Central memory CD4-positive, alpha-beta T cell (primary cell): ENCODE data around the gene TFPI.

Experiments used
- DNase-seq: peaks from one replicate; pipeline ENCODE4 v3.0.0; 2022

The TFPI gene

GRCh38 chr2:187503700-187504099 is 50.5 kb downstream of the TFPI start:
- no peak for DNase-seq

DNA sequence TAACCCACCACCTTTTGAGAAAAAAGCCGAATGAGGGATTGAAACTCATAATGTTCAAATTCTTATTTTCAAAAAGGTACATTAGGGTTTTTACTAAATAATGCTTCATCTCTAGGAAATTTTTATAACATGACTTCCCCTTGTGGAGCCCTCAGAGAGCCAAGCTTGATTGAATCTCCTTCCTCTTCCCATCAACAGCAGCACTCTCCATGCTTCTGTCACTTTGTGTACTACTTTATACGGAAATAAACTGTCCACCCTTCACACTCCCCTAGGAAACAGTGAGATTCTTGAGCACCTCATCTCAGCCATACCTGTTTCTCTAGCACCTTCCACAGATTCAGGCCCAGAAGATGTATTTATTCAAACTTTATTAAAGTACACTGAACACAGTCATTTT is 51.8 kb downstream of the TFPI start:
- no peak for DNase-seq

DNA sequence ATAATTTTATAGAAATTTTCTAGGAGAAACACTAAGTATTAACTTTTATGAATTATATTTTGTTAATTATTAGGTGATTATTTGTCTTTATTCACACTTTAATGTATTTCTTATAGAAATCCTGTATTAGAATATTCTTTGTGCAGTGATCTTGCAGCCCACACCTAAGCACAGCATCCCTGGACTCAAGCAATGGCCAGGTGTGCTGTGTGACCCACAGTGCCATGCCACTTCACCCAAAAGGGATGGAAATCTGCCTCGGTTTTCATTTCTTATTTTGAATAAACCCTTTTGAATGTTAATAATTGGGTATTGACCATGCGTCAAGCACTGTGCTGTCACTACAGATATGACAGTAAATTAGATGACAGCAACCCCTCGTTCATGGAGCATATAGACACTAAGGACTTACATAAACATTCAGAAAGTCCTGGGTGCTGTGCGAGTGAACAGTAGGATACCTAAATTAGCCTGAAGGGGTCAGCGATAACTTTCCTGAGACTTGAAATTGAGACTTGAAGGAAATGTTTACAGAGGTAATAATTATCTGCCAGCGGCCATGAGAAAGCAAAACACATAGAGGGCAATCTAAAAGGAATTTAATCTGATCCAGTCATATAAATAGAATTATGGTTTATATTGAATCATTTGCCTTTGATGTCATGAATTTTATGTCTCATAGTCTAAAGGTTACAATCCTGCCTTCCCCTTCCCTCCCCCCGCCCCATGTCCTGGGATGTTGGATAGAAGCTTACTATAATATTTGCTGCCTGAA is 53.5 kb downstream of the TFPI start:
- no peak for DNase-seq

GRCh38 chr2:187499941-187500532 is 54.2 kb downstream of the TFPI start:
- no peak for DNase-seq

- no peak for DNase-seq
Observed at GRCh38 chr2:187497858-187498463, 56.3 kb downstream of the TFPI start.

DNA sequence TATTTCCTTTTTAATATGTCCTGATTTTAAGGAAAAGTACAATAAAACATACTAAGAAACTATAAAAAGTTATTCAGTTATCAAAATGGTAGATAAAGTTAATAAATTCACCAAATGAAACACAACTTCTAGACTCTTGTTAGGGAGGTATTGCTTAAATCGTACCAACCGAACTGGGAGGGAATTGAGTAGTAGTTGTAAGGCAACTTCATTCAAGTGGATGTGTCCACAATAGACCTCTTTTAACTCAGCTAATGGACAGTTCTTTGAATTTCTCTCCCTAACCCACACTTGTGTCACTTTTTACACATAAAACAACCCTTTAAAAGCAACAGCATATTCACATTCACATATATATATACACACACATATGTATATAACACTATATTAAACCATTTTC is 57.1 kb downstream of the TFPI start:
- DNase-seq: no peak

DNA sequence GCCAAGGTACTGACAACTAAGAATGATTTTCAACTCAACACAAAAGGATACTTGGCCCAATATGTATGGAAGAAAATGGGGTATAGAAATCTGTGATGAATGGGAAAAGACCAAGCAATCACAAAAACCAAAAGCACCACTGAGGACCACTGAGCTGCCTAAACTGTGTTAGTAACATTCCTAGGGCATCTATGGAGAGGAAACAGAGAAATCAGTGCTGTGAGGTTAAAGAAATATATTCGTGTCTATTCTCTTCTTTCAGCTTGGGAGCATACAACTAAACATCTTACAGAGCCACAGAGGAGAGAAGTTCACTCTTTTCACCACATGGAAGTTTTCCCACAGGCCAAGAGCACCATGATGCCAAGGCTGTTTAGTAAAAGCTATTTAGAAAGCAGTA is 58.9 kb downstream of the TFPI start:
- DNase-seq: no peak

GRCh38 chr2:187493877-187494568 is 60.2 kb downstream of the TFPI start:
- DNase-seq: no peak

GRCh38 chr2:187493180-187493579 is 61.1 kb downstream of the TFPI start:
- DNase-seq: no peak

DNA sequence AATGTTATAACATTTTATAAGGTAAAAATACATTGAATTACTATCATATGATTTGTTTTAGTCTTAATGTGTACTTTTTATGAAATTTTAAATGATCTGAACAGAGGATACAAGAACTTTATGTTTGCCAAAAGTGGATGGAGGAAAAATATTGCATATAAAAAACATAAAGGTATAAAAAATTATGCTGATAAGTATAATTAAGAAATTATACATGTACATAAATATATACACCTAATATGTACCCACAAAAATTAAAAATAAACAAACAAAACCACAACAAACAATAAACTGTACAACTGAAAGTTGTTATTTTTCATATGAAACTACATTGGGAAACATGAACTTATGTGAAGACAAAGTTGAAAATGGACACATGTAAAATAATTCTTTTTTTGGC is 68.0 kb downstream of the TFPI start:
- DNase-seq: no peak

GRCh38 chr2:187485523-187485922 is 68.7 kb downstream of the TFPI start:
- DNase-seq: no peak

DNA sequence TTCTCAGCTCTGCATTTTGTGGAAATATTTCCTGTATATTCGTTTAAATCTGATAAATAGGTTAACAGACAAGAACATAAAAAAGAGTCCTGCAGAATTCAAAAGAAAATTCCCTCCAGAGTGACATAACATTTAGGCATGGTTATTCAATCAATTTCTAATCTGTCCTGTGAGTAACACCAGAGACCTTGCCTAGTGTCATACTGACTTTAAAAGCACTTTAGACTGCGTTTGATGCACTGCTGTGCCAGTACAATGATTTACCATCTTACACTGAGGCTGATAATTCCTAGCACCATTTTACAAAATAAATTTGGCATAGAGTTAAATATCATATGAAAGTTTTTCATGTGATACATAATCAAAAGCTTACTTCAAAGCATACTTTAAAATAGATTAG is 70.7 kb downstream of the TFPI start:
- DNase-seq: no peak

GRCh38 chr2:187482796-187483195 is 71.4 kb downstream of the TFPI start:
- no peak for DNase-seq

DNA sequence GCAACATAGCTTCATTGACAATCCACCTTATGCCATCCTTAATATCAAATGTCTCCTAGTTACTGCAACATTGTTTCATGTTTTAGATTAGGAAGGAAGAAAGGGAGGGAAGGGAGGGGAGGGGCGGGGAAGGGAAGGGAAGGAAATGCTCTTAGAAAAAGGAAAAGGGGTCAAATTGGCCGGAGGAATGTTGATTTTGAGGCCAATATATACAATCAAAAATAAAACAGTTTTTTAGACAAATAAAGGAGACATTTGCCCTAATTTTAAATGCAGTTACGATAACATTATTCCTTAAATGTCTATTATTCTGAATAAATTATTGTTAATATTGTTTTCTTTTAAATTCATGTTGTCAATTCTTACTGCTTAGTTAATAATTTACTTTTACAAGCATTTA is 72.7 kb downstream of the TFPI start:
- no peak for DNase-seq

DNA sequence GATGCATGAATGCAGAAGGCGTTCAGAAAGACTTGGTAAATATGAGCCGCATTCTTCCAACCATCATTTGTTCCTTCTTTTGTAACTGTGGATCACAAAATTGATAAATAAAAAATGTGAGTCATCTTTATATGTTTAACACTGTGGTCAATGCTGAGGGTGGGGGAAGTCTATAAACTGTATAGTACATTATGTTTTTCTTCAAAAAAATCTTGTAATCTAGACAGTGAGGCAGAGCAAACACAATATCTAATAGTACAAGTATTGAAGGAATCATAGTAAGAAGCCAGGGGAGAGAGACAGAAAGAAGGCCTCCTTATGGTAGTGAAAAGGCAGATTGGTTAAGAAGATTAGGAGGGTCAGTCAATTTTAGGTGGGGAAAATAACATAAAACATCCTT is 75.5 kb downstream of the TFPI start:
- DNase-seq: no peak

GRCh38 chr2:187477051-187477450 is 77.2 kb downstream of the TFPI start:
- DNase-seq: no peak

- DNase-seq: no peak
Observed at GRCh38 chr2:187475499-187476248, 78.6 kb downstream of the TFPI start.

DNA sequence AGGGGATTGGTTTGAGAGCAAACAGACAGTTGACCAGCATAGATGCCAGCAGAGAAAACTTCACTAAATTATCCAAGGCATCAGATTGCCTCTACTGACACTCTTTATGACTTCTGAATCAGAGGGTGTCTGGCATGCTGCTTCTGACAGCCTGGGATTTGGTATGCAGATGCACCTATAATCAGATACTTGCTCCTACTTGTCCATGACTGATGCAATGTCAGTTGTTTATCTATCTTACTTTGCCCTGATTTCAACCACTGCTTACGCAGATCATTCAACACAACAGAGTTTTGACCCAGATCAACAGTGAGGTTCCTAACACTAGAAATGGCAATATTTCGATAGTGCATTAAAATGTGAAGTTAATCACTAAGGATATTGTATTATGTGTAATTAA is 83.5 kb downstream of the TFPI start:
- DNase-seq: no peak

GRCh38 chr2:187469538-187469937 is 84.7 kb downstream of the TFPI start:
- no peak for DNase-seq

GRCh38 chr2:187468262-187468661 is 86.0 kb downstream of the TFPI start:
- DNase-seq: no peak

DNA sequence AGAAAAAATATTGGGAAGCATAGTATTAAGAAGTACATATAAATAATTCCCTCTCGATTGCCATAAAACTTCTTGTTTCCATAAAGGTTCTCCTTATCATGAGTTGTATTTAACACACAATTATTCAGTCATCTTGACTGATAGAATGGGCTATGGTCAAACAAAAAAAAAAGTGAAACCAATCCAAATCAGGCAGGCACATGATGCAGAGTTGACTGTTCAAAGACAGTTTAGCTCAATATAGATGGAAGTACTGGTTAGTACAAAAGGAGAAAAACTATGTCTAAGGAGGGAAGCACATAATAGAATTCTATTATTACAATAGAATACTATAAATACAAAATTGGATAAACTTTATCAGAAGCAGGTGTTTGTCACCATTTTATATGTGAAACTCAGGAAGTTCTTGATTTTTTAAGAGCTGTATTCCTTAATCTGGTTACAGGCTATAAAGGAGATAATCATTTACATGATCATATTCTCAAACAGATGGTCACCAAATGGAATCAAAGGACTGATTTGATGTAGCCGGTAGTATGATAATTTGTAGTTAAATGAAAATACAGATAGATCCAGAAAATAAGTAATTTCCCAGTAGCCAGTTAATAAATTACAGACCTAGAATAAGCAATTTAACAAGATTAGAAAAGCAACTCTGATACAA is 88.0 kb downstream of the TFPI start:
- DNase-seq: no peak

DNA sequence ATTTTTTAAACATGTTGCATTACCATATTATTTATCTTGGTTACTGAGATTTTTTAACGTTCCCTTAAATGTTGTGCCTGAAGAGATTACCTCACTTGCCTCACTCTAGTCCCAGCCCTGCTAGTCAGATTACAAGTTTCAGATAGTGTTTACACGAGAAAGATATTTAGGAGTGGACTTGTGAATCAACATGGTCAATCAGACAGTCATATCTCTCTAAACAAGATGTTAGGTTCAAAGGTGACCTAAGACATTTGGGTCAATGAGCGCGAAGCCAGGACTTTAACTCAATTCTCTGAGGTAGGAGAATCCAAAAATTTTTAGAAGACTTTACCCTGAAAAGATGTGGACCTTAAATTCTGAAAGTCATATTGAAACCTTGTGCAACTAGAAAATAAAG is 91.4 kb downstream of the TFPI start:
- DNase-seq: no peak
